NOMO-1 (cell line): ENCODE measurements around the gene DENND2A.
A peak's percentile ranks its signal among the peaks of the same experiment; 100 is the strongest.
"Not testable (repeated sequence)": the region's sequence is repeated elsewhere in the genome, so short reads cannot be mapped to it uniquely, and the experiment has no call there.

Experiments
- DNase-seq, 2 experiments: peaks; one replicate each; lab custom pipeline; 2025; ENCODE audit not compliant: unreplicated experiment in 2 of 2; lab: John Stamatoyannopoulos, UW

The DENND2A gene

DNA sequence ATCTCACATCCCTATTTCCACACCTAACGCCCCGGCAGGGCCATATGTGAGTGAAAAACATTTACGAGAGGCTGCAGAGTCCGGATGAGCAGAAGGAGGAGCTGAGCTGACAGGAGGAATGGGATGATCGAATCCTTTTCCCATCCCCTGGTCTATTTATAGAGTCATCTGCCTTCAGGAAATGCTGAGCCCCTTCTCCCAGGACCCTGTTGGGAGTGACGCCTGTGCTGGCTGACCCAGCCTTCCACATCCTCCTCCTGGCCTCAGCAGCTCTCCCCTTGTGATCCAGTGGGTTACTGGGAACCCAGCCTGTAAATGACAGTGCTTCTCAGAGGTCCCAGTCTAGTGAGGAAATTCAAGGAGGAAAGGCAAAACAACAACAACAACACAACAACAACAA is 16.6 kb downstream of the DENND2A start:
- no peak for DNase-seq

DNA sequence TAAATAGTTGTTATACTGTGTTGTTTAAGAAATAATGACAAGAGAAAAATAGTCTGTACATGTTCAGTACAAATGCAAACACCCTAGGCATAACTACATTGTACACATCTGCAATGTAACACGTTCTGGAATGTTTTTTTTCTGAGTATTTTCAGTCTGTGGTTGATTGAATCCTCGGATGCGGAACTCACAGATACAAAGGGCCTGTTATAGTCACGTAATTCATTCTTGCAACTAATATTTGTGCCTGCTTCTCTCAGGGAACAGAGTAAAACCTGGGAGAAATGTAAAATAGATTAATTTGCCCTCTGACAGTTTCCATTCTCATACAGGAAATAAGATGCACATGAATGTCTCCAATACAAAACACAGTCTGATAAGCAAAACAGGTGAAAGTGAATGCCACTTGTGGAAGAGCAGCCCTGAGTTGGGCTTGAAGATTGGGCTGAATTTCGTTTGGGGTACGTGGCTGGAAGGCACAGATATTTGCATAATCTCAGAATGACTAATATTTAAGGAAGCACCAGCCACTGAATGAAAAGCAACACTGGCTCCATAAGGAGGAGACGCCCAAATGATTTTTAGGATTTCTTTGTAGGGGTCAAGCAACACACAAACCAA is 19.1 kb downstream of the DENND2A start:
- no peak for DNase-seq

DNA sequence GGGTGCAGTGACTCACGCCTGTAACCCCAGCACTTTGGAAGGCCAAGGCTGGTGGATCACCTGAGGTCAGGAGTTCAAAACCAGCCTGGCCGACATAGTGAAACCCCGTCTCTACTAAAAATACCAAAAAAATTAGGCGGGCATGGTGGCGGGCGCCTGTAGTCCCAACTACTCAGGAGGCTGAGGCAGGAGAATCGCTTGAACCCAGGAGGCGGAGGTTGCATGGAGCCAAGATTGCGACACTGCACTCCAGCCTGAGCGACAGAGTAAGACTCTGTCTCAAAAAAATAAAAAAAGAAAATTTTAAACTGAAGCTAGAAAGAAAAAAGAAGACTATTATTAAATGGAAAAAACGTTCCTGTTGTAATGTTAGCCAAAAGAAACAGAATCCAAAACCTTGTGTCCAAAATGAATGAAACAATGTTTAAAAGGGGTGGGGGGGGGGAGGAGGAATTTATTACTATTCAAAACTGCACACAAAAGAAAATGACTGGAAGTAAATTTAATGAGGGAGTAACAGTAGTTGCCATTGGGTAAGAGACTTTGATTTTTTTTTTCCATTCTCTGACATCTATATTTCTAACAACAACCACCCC is 20.6 kb downstream of the DENND2A start:
- not testable (repeated sequence) for DNase-seq

DNA sequence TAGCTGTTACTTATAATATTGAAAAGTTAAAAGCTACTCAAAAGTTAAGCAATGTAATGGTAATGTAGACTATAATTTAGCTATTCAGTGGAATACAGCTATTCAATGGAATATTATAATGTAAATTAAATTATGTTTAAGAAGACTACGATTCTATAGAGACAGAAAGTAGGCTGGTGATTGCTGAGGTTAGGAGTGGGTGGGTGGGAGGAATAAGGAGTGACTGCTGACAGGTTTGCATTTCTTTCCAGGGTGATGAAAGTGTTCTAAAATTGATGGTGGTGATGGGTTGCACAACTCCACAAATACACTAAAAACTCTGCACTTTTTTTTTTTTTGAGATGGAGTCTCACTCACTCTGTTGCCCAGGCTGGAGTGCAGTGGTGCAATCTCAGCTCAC is 21.4 kb downstream of the DENND2A start:
- peak in 1 of 2 experiments; percentile 14 for DNase-seq

DNA sequence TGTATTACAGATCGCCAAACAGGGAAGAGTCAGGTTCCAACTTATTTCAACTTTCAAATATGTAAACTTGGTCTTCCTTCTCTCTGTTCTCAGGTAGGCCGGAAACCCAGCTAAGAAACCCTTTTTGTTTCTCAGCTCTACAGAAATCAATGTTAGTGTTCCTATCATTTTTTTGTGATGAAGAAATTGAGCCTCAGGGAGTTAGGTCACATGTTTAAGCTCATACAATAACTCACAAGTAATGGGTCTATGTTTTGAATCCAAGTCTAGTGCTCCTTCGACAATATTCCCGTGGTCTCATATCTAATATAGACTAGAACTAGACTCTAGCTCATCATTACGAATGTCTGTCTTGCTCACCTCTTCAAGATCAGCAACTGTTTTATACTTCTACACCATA is 22.3 kb downstream of the DENND2A start:
- DNase-seq, result no peak

DNA sequence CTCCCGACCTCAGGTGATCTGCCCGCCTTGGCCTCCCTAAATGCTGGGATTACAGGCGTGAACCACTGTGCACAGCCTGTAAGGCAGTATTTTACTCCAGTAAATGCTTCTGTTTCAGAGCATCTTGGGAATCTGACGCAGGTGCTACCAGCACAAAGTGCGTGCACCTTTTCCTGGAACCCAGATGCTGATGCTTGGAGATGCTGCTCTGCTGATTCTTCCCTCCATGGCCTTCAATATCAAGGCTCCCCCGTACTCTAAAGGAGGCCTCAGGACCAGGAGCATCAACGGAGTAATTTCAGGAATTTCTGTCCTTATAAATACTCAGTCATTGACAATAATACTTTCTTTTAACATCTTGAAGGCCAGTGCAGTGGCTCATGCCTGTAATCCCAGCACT is 23.5 kb downstream of the DENND2A start:
- DNase-seq, result no peak

DNA sequence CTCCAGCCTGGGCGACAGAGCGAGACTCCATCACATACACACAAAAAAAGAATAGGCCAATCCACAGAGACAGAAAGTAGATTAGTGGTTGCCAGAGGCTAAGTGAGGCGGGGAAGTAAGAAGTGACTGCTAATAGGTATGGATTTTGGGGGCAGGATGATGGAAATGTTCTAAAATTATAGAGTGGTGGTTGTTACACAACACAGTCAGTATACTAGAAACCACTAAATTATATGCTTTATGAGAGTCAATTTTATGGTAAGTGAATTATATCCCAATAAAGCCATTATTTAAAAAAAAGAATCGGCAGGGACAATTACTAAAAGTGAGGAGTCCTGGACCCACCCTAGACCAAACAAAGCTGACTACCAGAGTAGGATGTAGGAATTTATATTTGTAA is 24.3 kb downstream of the DENND2A start:
- peak in 1 of 2 experiments; percentile 3 for DNase-seq

DNA sequence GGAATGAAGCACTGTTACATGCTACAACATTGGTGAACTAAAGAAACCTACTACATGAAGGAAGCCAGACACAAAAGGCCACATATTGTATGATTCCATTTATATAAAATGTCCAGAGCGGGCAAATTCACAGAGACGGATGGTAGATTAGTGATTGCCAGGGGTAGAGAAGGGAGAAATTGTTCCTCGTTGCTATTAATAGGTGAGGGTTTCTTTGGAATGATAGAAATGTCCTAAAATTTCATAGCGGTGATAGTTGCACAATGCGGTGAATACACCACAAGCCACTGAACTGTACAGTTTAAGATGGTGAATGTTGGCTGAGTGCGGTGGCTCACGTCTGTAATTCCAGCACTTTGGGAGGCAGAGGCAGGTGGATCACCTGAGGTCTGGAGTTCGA is 29.0 kb downstream of the DENND2A start:
- DNase-seq, result no peak

DNA sequence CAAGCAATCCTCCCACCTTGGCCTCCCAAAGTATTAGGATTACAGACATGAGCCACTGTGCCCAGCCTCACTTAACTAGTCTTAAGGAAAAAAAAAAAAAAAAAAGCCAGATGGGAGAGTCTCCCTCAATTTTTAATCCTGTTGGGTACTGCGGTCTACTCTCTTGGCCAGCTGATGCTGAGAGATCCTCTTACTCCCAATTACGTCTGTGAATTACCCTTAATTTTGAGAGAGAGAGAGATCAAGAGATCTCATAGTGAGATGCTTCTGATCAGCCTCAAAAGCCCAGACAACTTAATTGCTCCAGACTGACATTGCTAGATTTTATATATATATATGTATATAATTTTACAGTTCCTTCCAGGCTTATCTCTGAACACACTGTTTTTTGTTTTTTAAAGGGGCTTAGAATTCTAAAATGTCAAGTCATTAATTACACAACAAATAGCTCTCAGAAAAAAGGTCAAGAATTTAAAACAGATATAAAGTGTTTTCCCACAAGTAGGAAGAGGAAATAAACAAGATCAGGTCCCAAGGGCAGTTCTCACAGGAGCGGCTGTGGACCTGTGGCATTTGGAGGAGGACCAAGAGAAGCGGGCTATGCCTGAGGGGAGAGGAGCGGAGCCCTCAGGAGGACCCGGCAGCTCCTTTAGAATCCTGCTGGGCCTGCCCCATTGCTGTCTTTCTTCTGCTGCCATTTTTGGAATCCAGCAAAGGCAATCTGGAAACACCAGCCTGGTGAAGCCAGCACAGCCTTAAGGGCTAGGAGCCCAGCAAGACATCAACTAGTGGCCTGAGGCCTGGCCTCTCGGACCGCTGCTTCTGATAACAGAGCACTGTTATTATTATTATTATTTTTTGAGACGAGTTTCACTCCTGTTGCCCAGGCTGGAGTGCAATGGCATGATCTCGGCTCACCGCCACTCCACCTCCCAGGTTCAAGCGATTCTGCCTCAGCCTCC is 30.1 kb downstream of the DENND2A start:
- no peak for DNase-seq

DNA sequence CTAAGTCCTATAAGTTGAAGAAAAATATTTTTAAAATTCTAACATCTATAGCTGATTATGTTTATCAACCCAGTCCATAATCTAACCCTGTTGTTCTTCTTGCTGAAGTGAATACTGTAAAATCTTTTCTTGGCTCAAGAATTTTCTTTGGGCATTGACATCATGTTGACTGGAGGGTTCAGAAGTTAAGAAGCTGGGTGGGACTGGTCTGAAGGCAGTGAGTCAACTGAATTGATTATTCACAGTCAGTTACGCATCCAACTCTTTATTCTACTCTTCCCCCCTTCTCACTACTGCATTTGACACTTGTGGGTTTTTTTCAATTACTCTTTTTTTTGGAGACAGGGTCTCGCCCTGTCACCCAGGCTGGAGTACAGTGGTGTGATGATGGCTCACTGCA is 31.0 kb downstream of the DENND2A start:
- DNase-seq, result no peak

DNA sequence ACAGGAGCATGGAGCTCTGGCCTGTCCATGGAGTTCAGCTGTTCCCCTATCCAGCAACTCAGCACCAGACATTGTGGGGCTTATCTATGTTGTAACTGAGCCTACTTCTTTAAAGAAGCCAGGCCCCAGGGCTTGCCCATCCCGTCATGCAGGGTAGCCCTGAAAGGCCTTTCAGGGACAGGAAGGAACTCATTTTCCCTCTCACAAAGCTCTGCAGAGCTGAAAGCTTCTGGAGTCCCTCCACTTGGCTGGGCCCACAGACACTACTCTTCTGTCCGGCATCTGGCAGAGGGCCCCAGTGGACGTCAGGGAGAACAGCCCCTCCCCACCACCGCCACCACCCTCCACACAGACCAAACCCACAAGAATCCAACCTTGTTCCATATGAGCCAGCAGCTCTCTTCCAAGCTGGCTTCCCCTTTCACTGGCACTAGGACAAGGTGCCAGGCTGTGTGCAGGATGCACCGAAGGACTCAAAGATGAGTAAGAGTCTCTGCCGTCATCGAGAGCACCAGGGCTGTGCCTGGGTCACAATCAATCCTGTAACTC is 33.1 kb downstream of the DENND2A start:
- DNase-seq, result no peak

DNA sequence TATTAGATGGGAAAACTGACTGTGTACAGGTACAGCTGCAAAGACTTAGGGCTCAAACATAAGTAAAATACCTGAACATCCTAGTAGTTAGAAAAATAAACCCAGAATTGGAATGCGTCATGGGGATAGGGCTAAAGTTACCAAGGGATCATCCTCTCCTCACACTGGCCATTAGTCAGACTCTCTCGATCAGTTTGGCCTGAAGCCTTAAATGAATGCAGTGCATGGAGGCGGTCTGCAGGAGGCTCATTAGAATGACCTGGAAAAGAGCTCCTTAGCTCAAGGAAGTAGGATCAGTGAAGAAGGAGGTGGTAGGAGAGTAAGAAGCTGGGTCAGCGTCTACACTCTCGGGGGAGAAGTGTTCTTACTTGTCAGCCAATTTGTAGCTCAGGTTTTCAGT is 35.3 kb downstream of the DENND2A start:
- DNase-seq, result no peak

DNA sequence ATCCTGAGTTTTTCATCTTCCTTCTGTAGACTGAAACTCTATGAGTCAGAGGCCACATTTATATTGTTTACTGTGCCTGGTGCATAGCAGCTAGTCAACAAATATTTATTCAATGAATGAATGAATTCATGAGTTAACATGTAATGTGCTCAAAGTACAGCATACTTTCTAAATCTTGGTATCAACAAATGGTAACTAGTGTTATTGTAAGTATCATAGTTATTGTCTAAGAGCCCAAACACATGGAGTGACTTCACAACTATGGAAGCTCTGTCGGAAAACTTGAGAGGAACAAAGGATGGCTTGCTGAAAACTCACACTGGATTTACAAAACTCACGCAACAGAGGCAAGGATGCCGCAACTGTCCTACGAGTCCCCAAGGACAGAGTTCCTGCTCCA is 35.9 kb downstream of the DENND2A start:
- DNase-seq, result no peak

DNA sequence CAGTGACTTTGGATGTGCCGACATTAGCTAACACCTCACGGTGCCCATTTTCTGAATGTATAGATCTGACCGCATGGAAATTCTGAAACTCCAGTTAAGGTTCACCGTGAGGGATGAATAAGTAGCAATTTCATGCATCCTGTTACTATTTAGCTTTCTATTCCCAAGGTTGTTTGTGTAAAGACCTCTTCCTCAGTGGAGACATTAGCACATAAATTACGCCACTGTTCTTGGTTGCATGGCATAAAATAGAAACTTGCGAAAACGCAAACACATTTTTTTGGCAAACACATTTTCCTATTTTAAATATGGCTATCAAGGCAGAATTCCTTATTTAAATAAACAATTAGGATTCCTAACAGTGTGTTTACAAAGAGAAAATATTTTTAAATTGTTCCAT is 36.5 kb downstream of the DENND2A start:
- DNase-seq, result no peak

DNA sequence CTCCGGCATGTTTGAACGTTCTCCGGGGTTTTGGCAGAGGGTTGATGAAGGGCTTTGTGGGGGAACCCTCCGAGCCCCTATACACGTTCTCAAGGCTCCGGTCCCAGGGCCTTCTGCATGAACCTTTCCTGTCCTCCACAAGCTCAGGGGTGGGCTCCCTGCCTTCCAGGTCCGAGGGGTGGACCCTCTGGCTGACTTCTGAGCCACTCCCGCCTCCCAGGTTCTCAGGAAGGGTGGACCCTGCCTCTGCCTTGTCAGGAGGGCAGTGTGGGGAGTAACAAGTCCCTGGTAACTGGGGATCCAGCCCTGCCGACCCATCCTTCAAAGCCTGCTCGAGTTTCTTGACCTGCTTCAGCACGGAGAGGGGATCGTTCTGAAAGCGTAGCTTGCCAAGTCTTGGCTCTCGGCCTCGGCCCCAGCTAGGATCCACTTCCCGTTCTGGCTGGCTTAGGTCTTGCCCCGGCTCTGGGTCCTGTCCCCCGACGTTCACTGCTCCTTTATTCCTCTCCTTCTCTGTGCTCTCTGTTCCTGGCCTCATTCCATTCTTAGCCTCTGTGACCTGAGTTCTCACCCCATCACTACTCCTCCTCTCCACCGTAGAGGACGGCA is 38.9 kb downstream of the DENND2A start:
- DNase-seq, result no peak

DNA sequence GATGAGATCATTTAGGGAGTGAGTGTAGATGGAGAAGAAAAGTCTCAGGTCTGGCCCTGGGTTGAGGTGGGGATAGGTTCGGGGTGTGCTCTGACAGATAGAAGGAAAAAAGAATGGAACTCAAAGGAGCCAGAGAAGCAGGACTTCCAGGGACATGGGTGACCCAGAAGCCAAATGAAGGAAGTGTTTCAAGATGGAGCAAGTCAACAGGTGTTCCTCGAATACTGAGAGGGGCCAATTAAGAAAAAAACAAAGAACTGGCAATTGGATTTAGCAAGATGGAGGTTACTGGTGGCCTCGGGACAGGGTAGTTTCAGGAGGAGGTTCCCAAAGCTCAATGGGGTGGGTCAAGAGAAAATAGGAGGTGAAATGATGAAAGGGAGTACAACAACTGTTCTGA is 40.3 kb downstream of the DENND2A start:
- DNase-seq, result no peak

DNA sequence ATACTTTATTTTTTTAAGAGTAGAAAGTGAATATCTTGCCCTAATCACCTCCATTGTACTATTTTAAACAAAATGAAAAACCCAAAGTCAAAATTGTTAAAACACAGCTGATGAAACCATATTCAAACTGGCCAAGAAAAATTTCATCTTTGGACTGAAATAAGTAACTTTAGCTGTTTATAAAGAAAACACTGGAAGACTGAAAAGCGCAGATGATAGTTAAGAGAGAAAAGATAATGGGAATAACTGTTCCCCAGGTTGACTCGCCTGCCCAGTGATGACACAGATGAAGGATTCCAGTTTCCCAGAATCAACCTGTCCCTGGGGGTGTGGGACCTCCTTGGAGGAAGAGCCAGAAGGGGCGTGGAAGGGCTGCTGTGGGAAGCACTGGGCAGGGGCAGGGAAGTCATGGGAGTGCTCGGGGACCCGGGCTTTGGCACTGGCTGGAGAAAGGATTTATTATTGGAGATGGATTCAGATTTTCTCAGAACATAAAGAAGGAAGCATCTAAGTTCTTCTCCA is 43.1 kb downstream of the DENND2A start:
- no peak for DNase-seq

DNA sequence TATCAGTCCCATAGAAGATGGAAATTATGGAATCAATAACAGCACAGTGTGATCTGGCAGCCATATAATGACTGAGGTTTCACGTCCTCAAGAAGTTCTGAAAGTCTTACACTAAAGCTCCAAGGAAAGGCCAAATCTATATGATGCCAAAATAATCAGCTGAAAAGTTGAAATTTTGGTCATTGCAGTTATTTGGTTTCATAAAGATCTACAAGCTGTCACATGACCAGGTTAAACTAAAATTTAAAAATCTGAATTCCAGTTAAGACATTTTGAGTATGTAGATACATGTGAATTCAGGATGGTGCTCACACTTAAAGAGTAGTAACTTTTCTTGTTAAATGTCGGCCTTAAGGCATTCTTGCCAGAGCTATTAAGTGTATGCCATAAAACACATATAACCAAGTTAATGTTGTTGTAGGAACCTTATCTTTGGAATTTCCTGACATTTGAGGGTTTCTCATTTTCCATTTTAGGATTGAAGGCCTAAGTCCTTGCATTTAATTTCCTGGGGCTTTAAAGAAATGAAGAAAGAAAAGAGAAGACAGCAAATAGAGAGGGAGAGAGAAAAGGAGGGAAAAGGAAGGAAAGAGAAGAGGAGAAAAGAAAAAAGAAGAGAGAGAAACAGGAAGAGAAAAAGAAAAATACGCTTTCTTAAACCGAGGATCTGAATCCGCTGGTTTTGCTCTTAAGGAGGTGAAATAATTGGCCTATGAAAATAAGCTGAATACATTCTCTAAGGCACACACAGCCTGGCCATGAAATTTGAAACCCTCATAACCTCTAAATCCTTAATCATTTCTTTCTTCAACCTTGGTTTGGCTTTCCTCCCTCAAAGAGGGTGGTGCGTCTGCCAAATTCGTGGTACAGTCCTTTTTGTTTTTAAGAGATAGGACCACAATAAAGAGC is 43.8 kb downstream of the DENND2A start:
- DNase-seq, result no peak

DNA sequence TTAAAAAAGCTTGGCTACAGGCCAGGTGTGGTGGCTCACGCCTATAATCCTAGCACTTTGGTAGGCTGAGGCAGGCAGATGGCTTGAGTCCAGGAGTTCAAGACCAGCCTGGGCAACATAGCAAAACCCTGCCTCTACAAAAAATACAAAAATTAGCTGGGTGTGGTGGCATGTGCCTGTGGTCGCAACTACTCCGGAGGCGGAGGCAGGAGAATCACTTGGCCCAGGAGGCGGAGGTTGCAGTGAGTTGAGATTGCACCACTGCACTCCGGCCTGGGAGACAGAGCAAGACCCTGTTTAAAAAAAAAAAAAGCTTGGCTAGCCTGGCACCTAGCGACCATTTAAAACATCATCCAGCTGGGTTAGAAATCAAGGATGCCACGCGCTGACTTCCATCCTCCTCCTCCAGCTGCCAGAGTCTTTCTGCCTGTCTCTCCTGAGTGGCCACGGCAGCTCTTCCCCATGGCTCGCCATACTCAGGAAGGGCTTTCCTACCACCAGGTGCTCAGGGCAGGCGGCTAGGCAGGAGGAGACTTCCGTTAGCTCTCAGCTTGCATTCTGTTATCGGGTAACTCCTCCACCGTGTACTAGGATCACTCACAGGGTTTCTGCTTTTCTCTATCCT is 45.0 kb downstream of the DENND2A start:
- DNase-seq, result no peak
